Right lobe of liver (tissue), 6 donors: Measurements from ENCODE around the gene DTX3. TPM values are rescaled to one million over a fixed set of nuclear protein-coding genes. Genes with fewer than 3 reads are reported as not detected.

Experiments used
- ATAC-seq, 4 donors: fragments of 200-7000 bp; cut with Tn5 transposase; one replicate each; pipeline ENCODE4 v1.9.1; 2020; ENCODE audit warnings: mild to moderate bottlenecking in 4 of 4, moderate library complexity in 4 of 4
- DNase-seq, 3 donors: peaks; one replicate each; pipeline ENCODE4 v3.0.0-alpha.2; 2020
- H3K27ac ChIP-seq, 3 donors: fragments of 200-600 bp; one replicate each; pipeline ENCODE4 v1.8.0; 2022
- H3K27me3 ChIP-seq, 2 donors: fragments of 200-600 bp; one replicate each; pipeline ENCODE4 v1.8.0; 2022
- H3K36me3 ChIP-seq, 4 donors: fragments of 200-600 bp; sonication (generic) in 1 of 4; one replicate each; pipeline versions ENCODE4 v1.5.1 to v1.8.0; 2017 to 2022; ENCODE audit warnings: control low read depth in 1 of 4
- H3K4me1 ChIP-seq, 4 donors: fragments of 200-600 bp; sonication (generic) in 1 of 4; one replicate each; pipeline versions ENCODE4 v1.5.1 to v1.8.0; 2017 to 2022; ENCODE audit warnings: control low read depth in 1 of 4
- H3K4me3 ChIP-seq, 3 donors: fragments of 200-600 bp; one replicate each; pipeline ENCODE4 v1.8.0; 2022
- H3K9me3 ChIP-seq, 4 donors: fragments of 200-600 bp; sonication (generic) in 1 of 4; one replicate each; pipeline versions ENCODE4 v1.5.1 to v1.8.0; 2017 to 2022; ENCODE audit warnings: control low read depth in 1 of 4
- POLR2A ChIP-seq: fragments of 450-650 bp; IDR thresholded peaks from one replicate; pipeline ENCODE4 v1.6.1; 2017; ENCODE audit warnings: antibody characterized with exemption, mild to moderate bottlenecking
- WGBS: methylation state at CpG from one replicate; pipeline ENCODE4 v1.1.6; 2018; ENCODE audit warnings: low coverage, low lambda C conversion rate; ENCODE audit not compliant: insufficient coverage; ENCODE audit errors: missing lambda C conversion rate; 5-methylcytosine and 5-hydroxymethylcytosine counted together
- intact Hi-C, 2 donors: fragments of 100-400 bp; cut with DNase I; formaldehyde crosslinking; loops; one replicate each; pipeline versions ENCODE4 v1.11.2 to v1.14.1; 2022
- total RNA-seq, 6 experiments: library from RNA; depleted of rRNA in 2 of 6; stranded (reverse); fragments of >200 nt in 2 of 6; fragmentation: NEBNext Ultra II Directional in 3 of 6; extraction: Animal tissue kit (Norgen Biotek cat#: 25700) in 3 of 6; gene quantifications; one replicate each; pipeline versions ENCODE4 v1.1.0 to v1.2.4, GENCODE V29; 2016 to 2023
- TF ChIP-seq, protein P1 (sequence below), 4 donors: fragments of 200-600 bp in 3 of 4; fragments of 450-650 bp in 1 of 4; IDR thresholded peaks; one replicate each; pipeline versions ENCODE4 v1.5.1 to v1.8.0; 2016 to 2022; ENCODE audit warnings: antibody characterized with exemption in 4 of 4, mild to moderate bottlenecking in 2 of 4
- donor health status: DM: no; HTN: yes; CAD: no.
- donor health status: DM: no; HTN: no; CAD: no.
- donor health status: DM: no; HTN: no; CAD: no.
- donor health status: DM: no; HTN: yes; CAD: no.
- donor health status: DM: no; HTN: yes; CAD: no.

The DTX3 gene
- total RNA-seq, 6 experiments from 2014 or later = 0.86 to 2.7 (median 1.9) TPM

DNA sequence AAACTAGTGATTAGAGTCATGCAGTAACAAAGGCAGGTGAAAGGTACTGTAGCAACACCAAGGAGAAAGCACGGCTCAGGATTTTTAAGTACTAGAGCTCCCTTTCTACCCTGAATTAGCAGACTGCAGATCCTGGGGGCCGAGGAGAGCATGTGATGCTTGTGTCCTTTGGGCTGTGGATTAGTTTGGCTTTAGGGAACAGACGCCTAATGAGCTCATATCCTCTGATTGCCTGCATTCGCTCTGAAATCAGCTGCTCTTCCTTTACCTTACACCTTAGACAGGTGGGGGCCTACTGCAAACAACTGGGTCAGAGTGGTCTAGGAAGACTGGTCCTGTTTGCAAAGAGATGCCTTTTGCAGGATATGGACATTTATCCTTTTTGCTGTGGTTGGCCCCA lies 11.4 kb upstream of the DTX3 start:
- no peaks in the 10 kb centered on the region for H3K27me3 ChIP-seq
- H3K4me1 ChIP-seq = peaks cover 0 to 11% (median 3%) of the 10 kb centered on the region in 4 donors
- 96% methylated on average over 3 of the region's 4 CpGs for WGBS
- no peak overlapping the region for H3K27ac ChIP-seq
- intact Hi-C loops = no loop called here
- no peak overlapping the region for H3K4me3 ChIP-seq
- DNase-seq (no peak), ATAC-seq (no peak)
- no peaks in the 10 kb centered on the region for H3K9me3 ChIP-seq
- H3K36me3 ChIP-seq = peaks cover 0 to 6% (median 2%) of the 10 kb centered on the region in 4 donors
- TF ChIP-seq POLR2A = no peak
- TF ChIP-seq, protein P1, sequence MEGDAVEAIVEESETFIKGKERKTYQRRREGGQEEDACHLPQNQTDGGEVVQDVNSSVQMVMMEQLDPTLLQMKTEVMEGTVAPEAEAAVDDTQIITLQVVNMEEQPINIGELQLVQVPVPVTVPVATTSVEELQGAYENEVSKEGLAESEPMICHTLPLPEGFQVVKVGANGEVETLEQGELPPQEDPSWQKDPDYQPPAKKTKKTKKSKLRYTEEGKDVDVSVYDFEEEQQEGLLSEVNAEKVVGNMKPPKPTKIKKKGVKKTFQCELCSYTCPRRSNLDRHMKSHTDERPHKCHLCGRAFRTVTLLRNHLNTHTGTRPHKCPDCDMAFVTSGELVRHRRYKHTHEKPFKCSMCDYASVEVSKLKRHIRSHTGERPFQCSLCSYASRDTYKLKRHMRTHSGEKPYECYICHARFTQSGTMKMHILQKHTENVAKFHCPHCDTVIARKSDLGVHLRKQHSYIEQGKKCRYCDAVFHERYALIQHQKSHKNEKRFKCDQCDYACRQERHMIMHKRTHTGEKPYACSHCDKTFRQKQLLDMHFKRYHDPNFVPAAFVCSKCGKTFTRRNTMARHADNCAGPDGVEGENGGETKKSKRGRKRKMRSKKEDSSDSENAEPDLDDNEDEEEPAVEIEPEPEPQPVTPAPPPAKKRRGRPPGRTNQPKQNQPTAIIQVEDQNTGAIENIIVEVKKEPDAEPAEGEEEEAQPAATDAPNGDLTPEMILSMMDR (IDR thresholded peaks at IDR 0.05) = no peak

DNA sequence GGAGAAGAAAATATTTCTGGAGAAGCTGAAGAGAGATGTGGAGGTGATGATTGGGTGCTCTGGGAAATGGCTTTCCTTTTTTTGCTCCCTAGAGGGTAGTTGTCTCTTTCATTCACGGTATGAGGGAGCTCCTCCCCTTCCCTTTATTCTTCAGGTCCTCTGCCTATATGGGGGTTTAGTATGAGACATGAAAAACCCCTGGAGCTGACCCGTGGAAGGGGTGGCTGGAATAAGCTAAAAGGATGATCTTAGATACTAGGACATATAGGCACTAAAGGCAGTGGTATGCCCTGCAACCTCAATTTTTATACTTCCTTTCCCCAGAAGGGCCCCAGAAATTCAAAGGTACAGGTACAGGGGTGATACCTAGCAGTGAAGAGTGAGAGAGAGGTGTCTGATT lies 4.2 kb upstream of the DTX3 start:
- DNase-seq (no peak), ATAC-seq (no peak)
- Histone ChIP-seq H3K36me3 (peaks cover 0 to 10% (median 3%) of the 10 kb centered on the region in 4 donors), H3K27ac (no peak overlapping the region), H3K4me1 (no peaks in the 10 kb centered on the region), H3K4me3 (no peak overlapping the region), H3K27me3 (no peaks in the 10 kb centered on the region), H3K9me3 (no peaks in the 10 kb centered on the region)
- 85% methylated on average over 2 of the region's 2 CpGs for WGBS
- intact Hi-C loops = no loop called here
- TF ChIP-seq POLR2A = no peak
- TF ChIP-seq, protein P1 (IDR thresholded peaks at IDR 0.05) = no peak

DNA sequence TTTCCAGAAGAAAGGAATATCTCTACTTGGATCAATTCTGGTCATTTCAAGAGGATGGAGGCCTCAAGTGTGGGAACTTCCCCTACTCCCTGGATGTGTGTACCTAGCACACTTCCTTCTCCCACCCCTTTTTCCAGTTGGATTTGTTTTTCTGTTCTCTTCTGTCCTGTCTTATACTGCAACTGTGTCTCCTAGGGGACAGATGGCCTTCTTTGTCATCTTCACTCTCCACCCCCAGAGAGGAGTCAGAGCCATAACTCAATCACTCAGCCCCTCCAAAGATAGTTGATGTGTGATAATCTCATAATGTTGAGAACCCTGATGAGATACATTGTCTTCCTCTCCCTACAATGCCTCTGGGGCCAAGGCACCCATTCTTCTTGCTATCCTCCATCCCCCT lies 2.1 kb upstream of the DTX3 start:
- DNase-seq = no peak
- H3K27ac ChIP-seq = no peak overlapping the region
- no peaks in the 10 kb centered on the region for H3K27me3 ChIP-seq
- no peaks in the 10 kb centered on the region for H3K4me1 ChIP-seq
- no peak for ATAC-seq
- intact Hi-C loops = no loop called here
- H3K4me3 ChIP-seq = no peak overlapping the region
- no peak for TF ChIP-seq POLR2A
- TF ChIP-seq, protein P1 (IDR thresholded peaks at IDR 0.05) = no peak
- H3K9me3 ChIP-seq = no peaks in the 10 kb centered on the region
- H3K36me3 ChIP-seq = peaks cover 0 to 6% (median 0%) of the 10 kb centered on the region in 4 donors

DNA sequence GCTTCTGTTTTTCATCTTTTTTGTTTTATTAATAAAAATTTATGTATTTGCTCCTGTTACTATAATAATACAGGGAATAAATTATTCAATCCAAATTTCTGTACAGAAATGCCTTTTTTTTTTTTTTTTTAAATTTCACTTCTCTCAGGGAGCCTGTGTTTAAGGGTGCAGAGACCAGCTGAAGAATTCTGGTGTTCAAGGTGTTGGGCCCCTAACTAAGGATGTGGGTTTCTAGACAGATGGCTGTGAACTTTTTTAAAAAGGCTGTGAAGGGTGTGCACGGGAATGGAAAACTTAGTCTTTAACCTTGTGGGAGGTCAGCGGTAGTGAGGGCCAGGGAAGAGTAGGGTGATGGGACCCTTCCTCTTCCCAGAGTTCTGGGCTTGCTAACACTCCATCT lies 1.3 kb upstream of the DTX3 start:
- 77% methylated on average over 2 of the region's 2 CpGs for WGBS
- H3K27ac ChIP-seq = no peak overlapping the region
- ATAC-seq (no peak), DNase-seq (no peak)
- TF ChIP-seq, protein P1 (IDR thresholded peaks at IDR 0.05) = no peak
- no peak for TF ChIP-seq POLR2A
- no peaks in the 10 kb centered on the region for H3K9me3 ChIP-seq
- no peak overlapping the region for H3K4me3 ChIP-seq
- intact Hi-C loops = no loop called here
- H3K4me1 ChIP-seq = no peaks in the 10 kb centered on the region
- peaks cover 0 to 6% (median 0%) of the 10 kb centered on the region in 4 donors for H3K36me3 ChIP-seq
- H3K27me3 ChIP-seq = no peaks in the 10 kb centered on the region
